Measurements from ENCODE around the gene CDC5L. TPM values are rescaled to one million over a fixed set of nuclear protein-coding genes. Genes with fewer than 3 reads are reported as not detected.

CDC5L gene
- total RNA-seq, 1 experiment from 2014 or later, result 24.6 TPM

DNA sequence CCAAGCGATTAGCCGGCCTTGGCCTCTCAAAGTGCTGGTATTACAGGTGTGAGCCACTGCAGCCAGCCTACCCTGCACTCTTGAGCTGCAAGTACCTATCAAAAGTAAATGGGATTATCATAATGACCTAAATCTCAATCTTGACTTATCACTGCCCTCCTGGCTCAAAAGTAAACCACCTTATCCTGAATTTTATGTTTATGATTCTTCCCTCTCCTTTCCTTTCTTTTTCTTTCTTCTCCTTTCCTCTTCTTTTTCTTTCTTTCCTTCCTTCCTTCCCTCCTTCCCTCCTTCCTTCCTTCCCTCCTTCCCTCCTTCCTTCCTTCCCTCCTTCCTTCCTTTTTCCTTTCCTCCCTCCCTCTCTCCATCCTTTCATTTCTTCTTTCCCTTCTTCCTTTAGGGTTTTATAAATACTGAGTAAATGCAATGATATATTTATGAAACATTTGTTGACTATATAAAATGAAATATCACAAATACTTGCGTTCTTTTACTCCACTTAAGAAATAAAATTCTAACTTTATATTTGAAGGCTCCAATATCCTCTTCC, 24.1 kb upstream of the CDC5L start:
- no peak for DNase-seq (ENCODE audit: low read depth, low spot score)
- in situ Hi-C loops (cut with HindIII; ENCODE audit: low pct_unique_long_range_greater_than_20kb, low sequenced_read_pairs), result no loop called here

DNA sequence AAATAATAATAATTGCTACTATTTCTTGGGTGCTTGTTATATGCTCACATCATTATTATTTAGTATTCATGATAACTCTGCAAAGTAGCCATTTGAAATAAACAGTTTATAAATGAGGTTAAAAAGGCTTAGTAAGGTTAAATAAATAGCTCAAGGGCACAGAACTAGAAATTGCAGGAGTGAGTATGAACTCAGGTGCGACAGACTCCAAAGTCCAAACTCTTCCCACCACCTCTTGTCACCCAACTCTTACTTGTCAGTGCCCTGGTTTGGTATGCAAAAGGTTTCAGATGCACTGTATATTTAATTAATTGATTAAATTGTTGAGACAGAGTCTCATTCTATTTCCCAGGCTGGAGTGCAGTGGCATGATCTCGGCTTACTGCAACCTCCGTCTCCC, 20.7 kb upstream of the CDC5L start:
- in situ Hi-C loops (cut with HindIII; ENCODE audit: low pct_unique_long_range_greater_than_20kb, low sequenced_read_pairs), result no loop called here
- no peak for DNase-seq (ENCODE audit: low read depth, low spot score)

DNA sequence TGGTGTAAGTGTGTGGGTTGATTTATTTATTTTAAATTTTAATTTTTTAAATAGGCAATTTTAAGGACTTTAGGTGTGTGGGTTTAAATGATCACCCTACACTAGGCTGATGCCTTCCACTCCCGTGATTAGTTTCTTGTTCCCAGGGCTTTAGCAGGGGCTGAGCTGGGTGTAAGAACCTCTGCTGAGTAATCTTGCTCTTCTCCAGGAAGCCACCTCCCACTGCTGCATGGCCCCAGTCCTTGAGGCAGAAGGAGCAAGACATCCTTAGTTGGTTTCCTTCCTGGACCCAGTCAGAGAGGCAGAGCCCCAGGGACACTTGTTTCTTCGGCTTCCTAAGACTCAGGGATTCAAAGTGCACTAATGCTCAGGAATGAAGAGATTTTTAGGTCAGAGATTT, 19.8 kb upstream of the CDC5L start:
- in situ Hi-C loops (cut with HindIII; ENCODE audit: low pct_unique_long_range_greater_than_20kb, low sequenced_read_pairs), result no loop called here
- DNase-seq (ENCODE audit: low read depth, low spot score), result no peak

DNA sequence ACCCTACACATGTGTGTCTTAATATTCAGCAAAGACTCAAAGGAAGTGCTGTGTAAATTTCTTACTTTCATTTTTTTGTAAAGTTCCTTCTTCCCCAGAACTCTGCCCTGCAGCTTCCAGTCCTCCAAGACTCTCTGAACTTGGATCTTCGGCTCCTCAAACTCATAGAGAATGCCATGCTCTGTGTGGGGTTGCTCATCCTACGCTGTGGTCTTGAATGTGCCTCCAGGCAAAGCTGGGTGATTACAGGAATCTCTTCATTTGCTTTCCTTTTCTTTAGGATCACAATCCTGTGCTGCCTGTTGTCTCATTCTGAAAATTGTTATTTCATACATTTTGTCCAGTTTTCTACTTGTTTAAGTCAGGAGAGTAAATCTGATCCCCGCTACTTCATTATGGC, 14.5 kb upstream of the CDC5L start:
- in situ Hi-C loops (cut with HindIII; ENCODE audit: low pct_unique_long_range_greater_than_20kb, low sequenced_read_pairs), result no loop called here
- DNase-seq (ENCODE audit: low read depth, low spot score), result peak; percentile 86

DNA sequence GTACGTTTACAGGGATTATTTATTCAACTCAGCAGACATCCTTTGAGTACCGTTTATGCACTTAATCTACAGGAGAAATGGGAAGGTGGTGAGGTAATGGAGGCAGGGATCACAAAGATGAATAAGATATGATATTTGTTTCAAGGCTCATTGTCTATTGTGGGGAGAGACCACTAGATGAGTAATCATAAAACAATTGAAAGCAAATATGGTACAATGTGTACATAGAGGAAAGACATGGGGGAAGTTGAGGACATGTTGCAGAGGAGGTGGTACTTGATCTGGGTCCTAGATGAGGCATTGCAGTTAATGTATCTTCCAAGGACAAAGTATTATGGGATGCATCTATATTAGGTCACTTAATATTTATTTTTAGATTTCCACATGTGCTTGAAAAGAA, 13.7 kb upstream of the CDC5L start:
- in situ Hi-C loops (cut with HindIII; ENCODE audit: low pct_unique_long_range_greater_than_20kb, low sequenced_read_pairs), result no loop called here
- DNase-seq (ENCODE audit: low read depth, low spot score), result no peak

DNA sequence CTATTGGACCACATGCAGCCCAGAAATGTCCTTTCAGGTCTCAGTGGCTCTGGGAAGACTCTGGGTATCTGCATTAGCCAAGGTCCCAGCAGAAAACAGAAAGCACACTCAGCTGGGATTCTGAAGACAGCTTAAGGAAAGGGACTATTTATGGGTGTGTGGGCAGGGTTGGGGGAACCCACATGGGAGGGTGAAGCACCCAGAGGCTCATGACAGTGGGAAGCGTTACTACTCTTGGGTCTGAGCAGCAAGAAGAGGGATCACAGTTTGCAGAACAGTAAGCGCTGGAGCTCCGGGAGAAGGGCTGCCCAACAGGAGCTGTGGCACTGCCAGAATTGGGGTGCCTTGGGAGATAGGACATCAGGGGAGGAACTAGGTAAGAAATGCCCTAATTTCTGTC, 12.4 kb upstream of the CDC5L start:
- in situ Hi-C loops (cut with HindIII; ENCODE audit: low pct_unique_long_range_greater_than_20kb, low sequenced_read_pairs), result no loop called here
- DNase-seq (ENCODE audit: low read depth, low spot score), result no peak

DNA sequence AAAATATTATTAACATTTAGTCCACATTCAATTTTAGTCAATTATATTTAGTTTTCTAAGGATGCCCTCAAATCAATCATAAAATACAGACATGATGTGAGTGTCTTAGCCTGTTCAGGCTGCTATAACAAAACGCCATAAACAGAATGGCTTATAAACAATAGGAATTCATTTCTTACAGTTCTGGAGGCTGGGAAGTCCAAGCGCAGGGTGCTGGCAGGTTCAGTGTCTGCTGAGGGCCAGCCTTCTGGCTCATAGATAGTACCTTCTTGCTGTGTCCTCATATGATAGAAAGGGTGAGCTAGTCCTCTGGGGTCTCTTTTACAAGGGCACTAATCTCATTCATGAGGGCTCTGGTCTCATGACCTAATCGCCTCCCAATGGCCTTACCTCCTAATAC, 10.0 kb upstream of the CDC5L start:
- in situ Hi-C loops (cut with HindIII; ENCODE audit: low pct_unique_long_range_greater_than_20kb, low sequenced_read_pairs), result no loop called here
- DNase-seq (ENCODE audit: low read depth, low spot score), result no peak

DNA sequence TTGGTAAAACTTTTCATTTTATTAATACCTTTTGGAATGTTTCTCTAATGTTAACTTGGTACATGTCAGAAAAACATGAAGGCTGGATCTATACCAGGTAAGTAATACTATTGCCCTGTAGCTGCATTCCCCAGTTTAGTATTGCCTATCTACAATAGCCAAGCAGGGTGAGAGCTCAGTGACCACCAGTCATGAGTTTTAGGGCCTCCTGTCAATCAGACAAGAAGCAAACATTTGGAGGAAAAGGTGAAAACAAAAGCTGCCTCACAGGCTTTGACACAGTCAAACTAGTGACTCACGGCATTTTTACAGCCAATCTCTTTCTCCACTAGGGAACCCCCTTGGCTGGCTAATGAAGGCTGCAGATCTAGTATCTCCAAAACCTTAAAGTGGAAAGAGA, 9.5 kb upstream of the CDC5L start:
- no peak for DNase-seq (ENCODE audit: low read depth, low spot score)
- in situ Hi-C loops (cut with HindIII; ENCODE audit: low pct_unique_long_range_greater_than_20kb, low sequenced_read_pairs), result no loop called here

DNA sequence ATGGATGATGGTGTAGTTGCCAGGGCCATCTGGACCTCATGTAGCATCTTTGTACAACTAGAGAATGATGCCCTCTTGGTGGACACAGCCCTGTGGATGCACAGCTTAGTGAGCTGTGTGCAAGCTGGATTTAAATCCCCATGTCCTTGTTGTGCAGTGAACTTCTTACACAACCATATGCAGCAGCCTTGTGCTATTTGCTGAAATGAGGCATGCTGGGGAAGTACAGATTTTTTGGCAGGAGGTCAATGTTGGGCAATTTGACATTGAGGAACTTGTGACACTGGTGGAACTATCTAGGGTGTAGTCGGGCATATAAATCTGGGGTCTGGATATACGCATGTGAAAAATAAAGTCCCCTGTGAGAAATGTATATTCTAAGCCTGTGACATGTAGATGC, 5.8 kb upstream of the CDC5L start:
- in situ Hi-C loops (cut with HindIII; ENCODE audit: low pct_unique_long_range_greater_than_20kb, low sequenced_read_pairs), result no loop called here
- no peak for DNase-seq (ENCODE audit: low read depth, low spot score)

DNA sequence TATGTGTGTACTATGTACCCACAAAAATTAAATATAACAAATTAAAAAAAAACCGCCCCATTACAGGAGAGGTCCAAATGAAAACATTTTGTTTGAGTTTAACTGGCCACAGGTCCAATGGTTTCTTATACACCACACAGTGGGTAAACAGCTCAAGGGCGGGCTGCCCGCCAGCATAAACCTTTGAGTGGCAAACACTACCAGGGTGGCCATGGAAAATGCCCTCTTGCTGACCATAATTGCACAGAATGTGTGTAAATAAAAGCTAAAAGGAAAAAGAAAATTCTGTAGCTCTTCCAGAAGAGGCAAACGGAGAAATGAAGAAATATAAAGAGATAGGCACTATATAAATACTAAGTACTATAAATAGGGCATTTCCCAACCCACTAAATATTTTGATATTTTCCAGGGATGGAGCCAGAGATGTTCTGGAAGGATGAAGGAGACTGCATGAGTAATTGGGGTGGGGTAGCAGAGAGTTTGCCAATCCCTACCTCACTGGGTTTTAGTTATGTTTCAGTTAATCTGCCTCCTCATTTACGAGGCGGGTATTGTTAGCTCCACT, 1.1 kb upstream of the CDC5L start:
- in situ Hi-C loops (cut with HindIII; ENCODE audit: low pct_unique_long_range_greater_than_20kb, low sequenced_read_pairs), result no loop called here
- no peak for DNase-seq (ENCODE audit: low read depth, low spot score)

DNA sequence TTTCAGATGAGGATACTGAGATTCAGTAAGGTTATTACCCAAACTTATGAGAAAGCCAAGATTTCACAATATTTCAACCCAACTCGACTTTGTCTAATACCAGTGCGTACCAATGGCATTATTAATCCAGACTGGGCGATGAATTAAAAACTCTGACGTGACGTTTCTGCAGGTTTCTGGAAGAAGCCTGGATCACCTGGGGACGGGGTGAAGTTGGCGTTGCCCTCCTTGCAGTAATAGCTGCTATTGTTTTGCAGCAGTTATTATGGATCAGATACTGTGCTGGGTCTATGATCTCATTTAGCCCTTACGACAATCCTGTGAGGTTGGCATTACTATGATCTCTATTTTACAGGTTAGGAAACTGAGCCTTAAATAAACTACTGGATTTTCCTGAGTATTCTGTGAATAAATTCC, 569 bp upstream of the CDC5L start:
- DNase-seq (ENCODE audit: low read depth, low spot score), result no peak
- in situ Hi-C loops (cut with HindIII; ENCODE audit: low pct_unique_long_range_greater_than_20kb, low sequenced_read_pairs), result no loop called here

DNA sequence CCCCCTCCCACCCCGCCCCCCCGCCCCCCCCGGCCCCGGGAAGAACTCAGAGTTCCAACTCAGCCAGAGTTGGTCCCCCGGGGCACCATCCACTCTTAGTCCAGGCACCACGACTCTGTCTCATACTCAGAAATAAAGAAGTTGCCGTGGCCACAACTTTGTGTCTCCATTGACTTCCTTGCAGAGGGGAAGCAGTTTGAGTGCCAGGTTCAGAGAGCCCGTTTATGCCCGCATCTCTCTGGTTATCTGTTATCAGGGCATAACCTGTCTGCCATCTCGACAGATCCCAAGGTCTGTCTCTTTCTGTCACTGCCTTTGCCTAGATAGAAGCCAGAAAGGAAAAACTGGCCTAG, 605 bp downstream of the CDC5L start:
- DNase-seq (ENCODE audit: low read depth, low spot score), result no peak
- in situ Hi-C loops (cut with HindIII; ENCODE audit: low pct_unique_long_range_greater_than_20kb, low sequenced_read_pairs), result no loop called here

DNA sequence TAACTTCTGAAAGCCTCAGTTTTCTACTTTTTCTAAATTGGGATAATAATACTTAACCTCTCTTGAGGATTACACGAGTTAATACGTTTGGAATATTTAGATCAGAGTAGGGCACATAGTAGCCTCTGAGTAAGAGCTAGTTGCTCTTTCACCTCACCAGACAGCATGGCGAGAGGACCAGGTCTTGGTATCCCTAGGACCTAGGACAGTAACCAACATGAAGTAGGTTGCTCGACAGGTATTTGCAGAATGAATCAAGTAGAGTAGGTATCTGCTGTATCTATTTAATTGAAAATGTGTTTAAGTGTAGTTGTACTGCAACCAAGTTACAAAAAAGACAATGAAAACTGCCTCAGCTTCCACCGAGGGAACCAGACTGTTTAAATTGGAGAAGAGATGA, 1.4 kb downstream of the CDC5L start:
- in situ Hi-C loops (cut with HindIII; ENCODE audit: low pct_unique_long_range_greater_than_20kb, low sequenced_read_pairs), result no loop called here
- DNase-seq (ENCODE audit: low read depth, low spot score), result no peak

DNA sequence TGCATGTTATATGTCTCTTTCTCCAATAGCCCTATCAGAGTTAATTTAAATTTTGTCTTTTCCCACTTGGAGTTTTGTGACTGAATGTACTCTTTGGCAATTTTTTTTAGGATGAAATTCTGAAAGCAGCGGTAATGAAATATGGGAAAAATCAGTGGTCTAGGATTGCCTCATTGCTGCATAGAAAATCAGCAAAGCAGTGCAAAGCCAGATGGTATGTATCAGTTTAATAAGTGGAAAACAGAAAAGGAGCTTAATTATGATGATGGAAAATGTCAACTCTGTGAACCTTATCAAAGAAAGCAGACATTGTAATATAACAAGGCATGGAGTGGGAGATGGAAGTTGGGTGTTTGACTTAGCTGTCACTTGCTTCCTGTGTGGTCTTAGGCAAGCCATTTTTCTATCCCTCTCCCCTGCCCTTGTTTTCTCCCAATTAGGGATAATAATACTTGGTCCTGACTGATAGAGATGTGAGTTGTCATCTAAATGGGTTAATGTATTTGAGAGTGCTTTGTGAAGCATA, 2.7 kb downstream of the CDC5L start:
- in situ Hi-C loops (cut with HindIII; ENCODE audit: low pct_unique_long_range_greater_than_20kb, low sequenced_read_pairs), result no loop called here

DNA sequence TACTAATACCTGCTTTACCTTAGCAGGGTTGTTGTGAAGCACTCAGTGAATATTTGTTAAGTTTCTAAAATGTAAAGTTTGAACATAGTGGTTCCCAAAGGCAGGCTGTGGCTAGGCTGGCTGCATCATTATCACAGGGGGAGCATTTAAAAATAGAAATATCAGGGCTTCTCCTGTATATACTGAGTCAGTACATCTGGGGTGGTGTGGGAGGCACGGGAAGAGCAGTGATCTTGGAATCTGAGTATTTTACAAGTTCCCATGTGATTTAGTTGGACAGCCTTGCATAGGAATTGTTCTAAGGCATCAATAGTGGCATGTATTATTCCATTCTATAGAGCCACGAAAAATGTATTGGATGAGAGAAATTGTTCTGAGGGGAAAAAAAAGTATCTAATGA, 8.0 kb downstream of the CDC5L start:
- DNase-seq (ENCODE audit: low read depth, low spot score), result no peak
- in situ Hi-C loops (cut with HindIII; ENCODE audit: low pct_unique_long_range_greater_than_20kb, low sequenced_read_pairs), result no loop called here

More for the DNA sequence above, 2.7 kb downstream of the CDC5L start:
- no peak for DNase-seq (ENCODE audit: low read depth, low spot score)

DNA sequence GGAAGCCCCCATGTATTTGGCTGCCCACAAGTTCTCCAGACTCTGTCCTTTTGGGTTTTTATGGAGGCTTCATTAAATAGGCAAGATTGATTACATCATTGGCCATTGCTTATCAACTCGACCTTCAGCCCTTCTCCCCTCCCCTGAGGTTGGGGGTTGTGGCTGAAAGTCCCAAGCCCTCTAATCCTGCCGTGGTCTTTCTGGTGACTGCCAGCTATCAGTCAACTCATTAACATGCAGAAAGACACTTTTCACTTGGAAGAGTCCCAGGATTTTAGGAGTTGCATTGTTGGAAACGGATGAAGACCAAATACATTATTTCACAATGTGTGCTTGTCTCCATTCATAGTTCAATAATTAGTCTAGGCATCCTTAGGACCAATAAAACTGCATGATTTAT, 9.5 kb downstream of the CDC5L start:
- DNase-seq (ENCODE audit: low read depth, low spot score), result no peak
- in situ Hi-C loops (cut with HindIII; ENCODE audit: low pct_unique_long_range_greater_than_20kb, low sequenced_read_pairs), result no loop called here

DNA sequence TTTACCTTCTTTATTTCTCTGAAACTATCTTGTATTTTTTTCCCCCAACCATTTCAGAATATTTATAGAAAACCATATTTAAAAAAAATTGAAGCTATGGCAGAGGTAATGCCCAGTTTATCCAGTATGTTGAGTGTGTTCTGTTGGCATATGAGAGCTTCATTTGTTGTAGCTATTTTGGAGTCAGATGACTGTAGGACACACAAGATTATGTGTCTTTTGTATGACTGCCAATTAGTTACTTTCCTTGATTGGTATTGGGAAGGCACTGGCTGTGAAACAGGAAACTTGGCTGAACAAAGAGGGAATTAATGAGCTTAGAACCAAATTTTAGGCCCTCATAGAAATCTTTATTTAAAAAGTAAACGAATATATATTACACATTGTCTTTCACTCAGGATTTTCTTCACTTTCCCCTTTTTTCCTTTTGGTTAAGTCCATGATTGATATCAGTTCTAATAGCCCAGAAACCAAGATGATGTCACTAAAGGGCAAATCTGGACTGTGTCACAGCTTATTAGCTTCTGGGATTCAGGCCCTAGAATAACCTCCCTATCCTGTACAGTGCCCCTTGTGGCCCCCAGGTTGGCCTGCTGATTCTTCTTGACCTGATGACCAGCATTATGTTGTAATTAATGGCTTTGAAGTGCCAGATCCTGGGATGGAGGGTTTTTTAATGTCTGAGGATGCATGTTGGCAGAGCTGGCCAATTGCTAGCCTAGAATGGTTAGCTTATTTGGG, 10.1 kb downstream of the CDC5L start:
- in situ Hi-C loops (cut with HindIII; ENCODE audit: low pct_unique_long_range_greater_than_20kb, low sequenced_read_pairs), result no loop called here
- peak; percentile 21 for DNase-seq (ENCODE audit: low read depth, low spot score)

DNA sequence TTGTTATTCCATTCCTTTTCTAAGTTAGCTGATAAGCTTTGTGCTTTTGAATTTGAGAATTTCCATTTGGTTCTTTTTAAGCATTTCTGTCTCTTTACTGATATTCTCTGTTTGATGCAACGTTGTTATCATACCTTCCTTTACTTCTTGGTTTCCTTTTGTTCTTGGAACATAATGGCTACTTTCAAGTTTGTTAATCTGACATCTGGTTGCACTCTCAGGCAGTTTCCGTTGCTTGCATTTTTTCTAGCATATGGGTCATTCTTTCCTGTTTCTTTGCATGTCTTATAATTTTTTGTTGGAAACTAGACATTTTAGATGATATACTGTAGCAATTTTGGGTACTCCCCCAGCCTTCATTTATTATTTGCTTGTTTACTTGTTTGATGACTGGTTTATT, 12.5 kb downstream of the CDC5L start:
- in situ Hi-C loops (cut with HindIII; ENCODE audit: low pct_unique_long_range_greater_than_20kb, low sequenced_read_pairs), result no loop called here
- DNase-seq (ENCODE audit: low read depth, low spot score), result no peak

DNA sequence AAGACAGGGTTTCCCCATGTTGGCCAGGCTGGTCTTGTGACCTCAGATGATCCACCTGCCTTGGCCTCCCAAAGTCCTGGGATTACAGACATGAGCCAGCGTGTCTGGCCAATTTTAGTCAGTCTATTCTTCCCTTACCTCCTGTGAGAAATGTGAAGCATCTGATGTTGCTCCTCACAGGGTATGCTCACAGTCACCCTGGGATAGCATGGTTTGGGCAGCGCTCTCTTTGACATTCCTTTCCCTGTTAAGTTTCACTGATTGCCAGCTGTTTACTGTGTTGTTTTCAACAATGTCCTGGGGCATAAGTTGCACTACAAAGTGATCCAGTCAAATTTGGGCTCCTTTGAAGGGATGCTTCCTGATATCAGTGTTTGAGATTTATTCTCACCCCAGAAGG, 13.1 kb downstream of the CDC5L start:
- in situ Hi-C loops (cut with HindIII; ENCODE audit: low pct_unique_long_range_greater_than_20kb, low sequenced_read_pairs), result no loop called here
- no peak for DNase-seq (ENCODE audit: low read depth, low spot score)
